ENCODE measurements around the gene ATCAY.
"Not testable (repeated sequence)": the region's sequence is repeated elsewhere in the genome, so short reads cannot be mapped to it uniquely, and the experiment has no call there.

The ATCAY gene

GRCh38 chr19:3899531-3900294, 19.2 kb downstream of the ATCAY start:
- no peak for DNase-seq (ENCODE audit: low read depth, low spot score)

- DNase-seq (ENCODE audit: low read depth, low spot score) = no peak
These were observed 22.0 kb downstream of the ATCAY start for GRCh38 chr19:3902317-3902973.

- DNase-seq (ENCODE audit: low read depth, low spot score) = no peak
These were observed 23.7 kb downstream of the ATCAY start for GRCh38 chr19:3904233-3904632.

GRCh38 chr19:3907626-3908265, 27.3 kb downstream of the ATCAY start:
- DNase-seq (ENCODE audit: low read depth, low spot score) = no peak

GRCh38 chr19:3908266-3909054, 28.0 kb downstream of the ATCAY start:
- no peak for DNase-seq (ENCODE audit: low read depth, low spot score)

GRCh38 chr19:3910105-3910504, 29.6 kb downstream of the ATCAY start:
- no peak for DNase-seq (ENCODE audit: low read depth, low spot score)

GRCh38 chr19:3914199-3914598, 33.7 kb downstream of the ATCAY start:
- no peak for DNase-seq (ENCODE audit: low read depth, low spot score)

GRCh38 chr19:3916033-3916432, 35.5 kb downstream of the ATCAY start:
- no peak for DNase-seq (ENCODE audit: low read depth, low spot score)

GRCh38 chr19:3919793-3920192, 39.3 kb downstream of the ATCAY start:
- no peak for DNase-seq (ENCODE audit: low read depth, low spot score)

- no peak for DNase-seq (ENCODE audit: low read depth, low spot score)
These were observed 42.7 kb downstream of the ATCAY start for GRCh38 chr19:3923096-3923758.

GRCh38 chr19:3923912-3924311, 43.4 kb downstream of the ATCAY start:
- no peak for DNase-seq (ENCODE audit: low read depth, low spot score)

- DNase-seq (ENCODE audit: low read depth, low spot score) = no peak
These were observed 50.6 kb downstream of the ATCAY start for GRCh38 chr19:3931041-3931440.

GRCh38 chr19:3932931-3933810, 52.7 kb downstream of the ATCAY start, which contains the start of gene NMRK2:
NMRK2 (plus strand) TSS chr19:3933069; CDS start chr19:3933672, 603 bp downstream.
- DNase-seq (ENCODE audit: low read depth, low spot score) = no peak

- no peak for DNase-seq (ENCODE audit: low read depth, low spot score)
These were observed 56.3 kb downstream of the ATCAY start for GRCh38 chr19:3936506-3937442.

GRCh38 chr19:3938300-3938950, 57.9 kb downstream of the ATCAY start:
- not testable (repeated sequence) for DNase-seq (ENCODE audit: low read depth, low spot score)

- no peak for DNase-seq (ENCODE audit: low read depth, low spot score)
These were observed 62.4 kb downstream of the ATCAY start for GRCh38 chr19:3942790-3943409.

GRCh38 chr19:3944018-3944721, 63.7 kb downstream of the ATCAY start:
- no peak for DNase-seq (ENCODE audit: low read depth, low spot score)

- no peak for DNase-seq (ENCODE audit: low read depth, low spot score)
These were observed 65.4 kb downstream of the ATCAY start for GRCh38 chr19:3945838-3946237.

Measured in activated naive CD8-positive, alpha-beta T cell treated with anti-CD3 and anti-CD28 coated beads, Interleukin-2, amount 50 U/mL, for 16 hours (primary cell).